Measurements from ENCODE around the gene LRTM2. TPM values are rescaled to one million over a fixed set of nuclear protein-coding genes. Genes with fewer than 3 reads are reported as not detected.

The LRTM2 gene
- total RNA-seq, 1 donor from 2014 or later = not detected

DNA sequence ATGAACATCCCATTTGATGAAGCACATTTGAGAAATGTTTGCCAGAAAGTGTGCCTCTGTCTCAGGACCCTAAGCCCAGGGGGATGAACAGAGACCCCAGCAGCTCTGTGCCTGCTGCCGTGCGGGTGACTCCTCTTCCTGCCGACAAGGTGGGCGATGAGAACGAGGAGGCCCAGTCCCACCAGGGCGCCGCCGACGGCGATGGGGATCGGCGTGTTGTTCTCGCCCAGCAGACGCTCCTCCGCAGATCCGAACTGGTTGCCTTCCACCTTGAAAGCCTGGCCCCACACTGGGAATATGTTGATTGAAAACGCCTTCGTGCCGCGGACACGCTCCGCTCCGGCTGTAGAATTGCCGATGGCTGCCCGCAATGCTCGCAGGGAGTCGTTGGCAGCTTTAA, 44.1 kb downstream of the LRTM2 start:
- H3K4me1 ChIP-seq = no peaks in the 10 kb centered on the region
- no peaks in the 10 kb centered on the region for H3K36me3 ChIP-seq
- intact Hi-C loops (cut with DNase I) = no loop called here
- no peak for TF ChIP-seq POLR2AphosphoS5 (IDR thresholded peaks at IDR 0.05; ENCODE audit: insufficient read depth in 1 of 2, low read depth in 1 of 2)
- TF ChIP-seq POLR2A (IDR thresholded peaks at IDR 0.05) = no peak
- TF ChIP-seq, protein P1, sequence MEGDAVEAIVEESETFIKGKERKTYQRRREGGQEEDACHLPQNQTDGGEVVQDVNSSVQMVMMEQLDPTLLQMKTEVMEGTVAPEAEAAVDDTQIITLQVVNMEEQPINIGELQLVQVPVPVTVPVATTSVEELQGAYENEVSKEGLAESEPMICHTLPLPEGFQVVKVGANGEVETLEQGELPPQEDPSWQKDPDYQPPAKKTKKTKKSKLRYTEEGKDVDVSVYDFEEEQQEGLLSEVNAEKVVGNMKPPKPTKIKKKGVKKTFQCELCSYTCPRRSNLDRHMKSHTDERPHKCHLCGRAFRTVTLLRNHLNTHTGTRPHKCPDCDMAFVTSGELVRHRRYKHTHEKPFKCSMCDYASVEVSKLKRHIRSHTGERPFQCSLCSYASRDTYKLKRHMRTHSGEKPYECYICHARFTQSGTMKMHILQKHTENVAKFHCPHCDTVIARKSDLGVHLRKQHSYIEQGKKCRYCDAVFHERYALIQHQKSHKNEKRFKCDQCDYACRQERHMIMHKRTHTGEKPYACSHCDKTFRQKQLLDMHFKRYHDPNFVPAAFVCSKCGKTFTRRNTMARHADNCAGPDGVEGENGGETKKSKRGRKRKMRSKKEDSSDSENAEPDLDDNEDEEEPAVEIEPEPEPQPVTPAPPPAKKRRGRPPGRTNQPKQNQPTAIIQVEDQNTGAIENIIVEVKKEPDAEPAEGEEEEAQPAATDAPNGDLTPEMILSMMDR (IDR thresholded peaks at IDR 0.05) = no peak
- H3K4me3 ChIP-seq = no peak overlapping the region
- DNase-seq (ENCODE audit: extremely low spot score in 2 of 2) = no peak
- H3K27me3 ChIP-seq = no peaks in the 10 kb centered on the region
- no peaks in the 10 kb centered on the region for H3K9me3 ChIP-seq
- H3K27ac ChIP-seq = no peak overlapping the region

DNA sequence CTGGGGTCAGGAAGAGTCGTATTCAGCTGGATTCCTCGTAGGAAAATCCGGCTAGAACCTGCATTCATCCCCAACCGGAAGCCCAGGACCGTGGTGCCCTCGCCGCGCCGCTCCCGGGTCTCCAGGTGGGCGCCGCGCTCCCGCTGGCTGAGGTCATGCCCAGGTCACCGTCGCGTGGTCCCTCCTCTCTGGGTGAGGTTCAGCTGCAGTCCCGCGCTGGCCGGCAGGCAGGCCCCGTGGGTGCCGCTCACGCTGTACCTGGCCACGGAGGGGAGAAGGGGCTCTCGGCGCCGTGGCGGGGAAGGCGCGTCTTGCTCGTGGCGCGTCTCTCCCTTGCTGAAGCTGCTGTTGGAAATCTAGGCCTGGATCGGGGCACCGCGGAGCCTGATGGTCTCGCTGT, 44.5 kb downstream of the LRTM2 start:
- intact Hi-C loops (cut with DNase I) = no loop called here
- H3K27ac ChIP-seq = no peak overlapping the region
- no peak for DNase-seq (ENCODE audit: extremely low spot score in 2 of 2)

DNA sequence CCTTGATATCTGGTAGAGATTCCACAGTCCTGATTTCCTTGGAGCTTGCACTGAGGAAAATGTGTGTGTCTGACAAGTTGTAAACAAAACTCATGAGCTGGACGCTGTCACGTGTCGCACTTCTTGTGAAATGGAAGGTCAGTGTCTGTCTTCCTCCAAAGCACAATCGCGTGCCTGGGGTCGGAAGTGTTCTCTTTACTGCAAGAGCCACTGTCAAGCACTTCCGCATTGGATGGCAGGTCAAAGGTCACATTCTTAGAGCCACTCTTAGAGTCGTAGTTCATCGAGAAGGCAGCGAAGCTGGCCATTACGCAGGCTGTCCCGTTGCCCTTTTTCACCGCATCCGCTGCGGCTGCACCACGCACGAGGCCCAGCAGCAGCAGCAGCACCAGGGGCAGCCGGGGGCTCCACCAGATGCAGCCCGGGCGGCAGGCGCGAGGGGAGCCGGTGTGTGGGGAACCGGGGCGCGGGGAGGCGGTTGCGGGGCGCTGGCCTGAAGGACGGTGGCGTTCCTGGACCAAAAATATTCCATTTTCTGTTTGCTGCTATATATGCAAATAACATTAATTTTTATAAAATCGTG, 45.0 kb downstream of the LRTM2 start:
- no peaks in the 10 kb centered on the region for H3K9me3 ChIP-seq
- no peak overlapping the region for H3K27ac ChIP-seq
- intact Hi-C loops (cut with DNase I) = no loop called here
- no peak overlapping the region for H3K4me3 ChIP-seq
- no peaks in the 10 kb centered on the region for H3K36me3 ChIP-seq
- TF ChIP-seq POLR2AphosphoS5 (IDR thresholded peaks at IDR 0.05; ENCODE audit: insufficient read depth in 1 of 2, low read depth in 1 of 2) (no peak), POLR2A (IDR thresholded peaks at IDR 0.05) (no peak)
- TF ChIP-seq, protein P1 (IDR thresholded peaks at IDR 0.05) = no peak
- H3K4me1 ChIP-seq = no peaks in the 10 kb centered on the region
- H3K27me3 ChIP-seq = no peaks in the 10 kb centered on the region
- DNase-seq (ENCODE audit: extremely low spot score in 2 of 2) = no peak

More for the DNA sequence above, 44.5 kb downstream of the LRTM2 start:
- no peak overlapping the region for H3K4me3 ChIP-seq
- no peaks in the 10 kb centered on the region for H3K36me3 ChIP-seq
- no peaks in the 10 kb centered on the region for H3K9me3 ChIP-seq
- H3K27me3 ChIP-seq = no peaks in the 10 kb centered on the region
- no peaks in the 10 kb centered on the region for H3K4me1 ChIP-seq
- no peak for TF ChIP-seq POLR2A (IDR thresholded peaks at IDR 0.05)
- TF ChIP-seq, protein P1 (IDR thresholded peaks at IDR 0.05) = no peak
- no peak for TF ChIP-seq POLR2AphosphoS5 (IDR thresholded peaks at IDR 0.05; ENCODE audit: insufficient read depth in 1 of 2, low read depth in 1 of 2)

DNA sequence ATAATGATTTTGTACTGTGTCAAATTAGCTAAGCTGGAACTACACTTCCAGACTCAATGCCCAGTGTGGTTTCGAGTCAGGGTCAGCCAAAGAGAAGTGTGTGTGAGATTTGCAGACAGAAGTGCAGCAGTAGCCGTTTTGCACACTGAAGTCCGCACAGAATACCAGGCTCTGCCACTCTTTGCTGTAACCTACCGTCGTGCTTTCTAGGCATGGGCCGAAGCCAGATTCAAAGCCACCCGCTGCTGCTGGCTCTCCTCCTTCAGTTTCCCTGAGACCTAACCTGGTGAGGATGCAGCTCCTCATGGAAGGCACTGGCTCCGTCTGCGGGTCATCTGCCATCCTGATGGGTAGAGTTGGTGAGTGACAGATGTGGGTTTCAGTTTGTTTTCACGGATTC, 48.8 kb downstream of the LRTM2 start:
- H3K9me3 ChIP-seq = no peaks in the 10 kb centered on the region
- intact Hi-C loops (cut with DNase I) = no loop called here
- no peak overlapping the region for H3K27ac ChIP-seq
- H3K4me1 ChIP-seq = no peaks in the 10 kb centered on the region
- H3K27me3 ChIP-seq = no peaks in the 10 kb centered on the region
- TF ChIP-seq POLR2A (IDR thresholded peaks at IDR 0.05) = no peak
- TF ChIP-seq POLR2AphosphoS5 (IDR thresholded peaks at IDR 0.05; ENCODE audit: insufficient read depth in 1 of 2, low read depth in 1 of 2) = no peak
- TF ChIP-seq, protein P1 (IDR thresholded peaks at IDR 0.05) = no peak
- no peaks in the 10 kb centered on the region for H3K36me3 ChIP-seq
- no peak overlapping the region for H3K4me3 ChIP-seq
- DNase-seq (ENCODE audit: extremely low spot score in 2 of 2) = peak in 1 of 2 donors; percentile 74

DNA sequence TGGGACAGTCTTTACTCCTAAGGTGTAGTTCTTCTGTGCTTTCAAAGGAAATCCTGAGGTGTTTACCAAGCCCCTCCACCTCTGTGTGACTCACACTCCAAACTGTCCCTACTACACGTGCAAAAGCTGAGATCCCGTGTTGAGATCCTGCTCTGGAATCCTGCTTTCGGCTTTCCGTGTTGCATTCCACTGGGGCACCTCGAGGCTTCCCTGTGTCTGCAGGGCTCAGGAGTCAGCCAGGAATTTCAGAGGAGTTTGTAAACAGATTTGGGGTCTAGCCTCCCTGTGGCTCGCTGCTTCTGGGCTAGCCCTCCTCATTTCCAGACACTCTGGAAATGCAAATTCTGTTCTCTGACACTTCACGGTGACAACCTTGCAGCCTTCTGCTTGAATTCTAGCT, 49.7 kb downstream of the LRTM2 start:
- DNase-seq (ENCODE audit: extremely low spot score in 2 of 2) = peak; percentile 28 to 58
- TF ChIP-seq POLR2AphosphoS5 (IDR thresholded peaks at IDR 0.05; ENCODE audit: insufficient read depth in 1 of 2, low read depth in 1 of 2) (no peak), POLR2A (IDR thresholded peaks at IDR 0.05) (no peak)
- TF ChIP-seq, protein P1 (IDR thresholded peaks at IDR 0.05) = no peak
- no peak overlapping the region for H3K27ac ChIP-seq

More for the DNA sequence above, 49.7 kb downstream of the LRTM2 start:
- Histone ChIP-seq H3K4me1 (no peaks in the 10 kb centered on the region), H3K9me3 (no peaks in the 10 kb centered on the region), H3K36me3 (no peaks in the 10 kb centered on the region), H3K27me3 (no peaks in the 10 kb centered on the region), H3K4me3 (no peak overlapping the region)
- intact Hi-C loops (cut with DNase I) = no loop called here

Measured in vagina (tissue), 2 donors.